HG02885 (cell line): ENCODE data around the gene SNTG2.
"Not testable (repeated sequence)": the region's sequence is repeated elsewhere in the genome, so short reads cannot be mapped to it uniquely, and the experiment has no call there.

Source experiments
- ATAC-seq: cut with Tn5 transposase; IDR thresholded peaks from one replicate; pipeline ENCODE4 v1.9.1; 2021; ENCODE audit warnings: mild to moderate bottlenecking; ENCODE audit not compliant: unreplicated experiment, poor library complexity

SNTG2 gene

DNA sequence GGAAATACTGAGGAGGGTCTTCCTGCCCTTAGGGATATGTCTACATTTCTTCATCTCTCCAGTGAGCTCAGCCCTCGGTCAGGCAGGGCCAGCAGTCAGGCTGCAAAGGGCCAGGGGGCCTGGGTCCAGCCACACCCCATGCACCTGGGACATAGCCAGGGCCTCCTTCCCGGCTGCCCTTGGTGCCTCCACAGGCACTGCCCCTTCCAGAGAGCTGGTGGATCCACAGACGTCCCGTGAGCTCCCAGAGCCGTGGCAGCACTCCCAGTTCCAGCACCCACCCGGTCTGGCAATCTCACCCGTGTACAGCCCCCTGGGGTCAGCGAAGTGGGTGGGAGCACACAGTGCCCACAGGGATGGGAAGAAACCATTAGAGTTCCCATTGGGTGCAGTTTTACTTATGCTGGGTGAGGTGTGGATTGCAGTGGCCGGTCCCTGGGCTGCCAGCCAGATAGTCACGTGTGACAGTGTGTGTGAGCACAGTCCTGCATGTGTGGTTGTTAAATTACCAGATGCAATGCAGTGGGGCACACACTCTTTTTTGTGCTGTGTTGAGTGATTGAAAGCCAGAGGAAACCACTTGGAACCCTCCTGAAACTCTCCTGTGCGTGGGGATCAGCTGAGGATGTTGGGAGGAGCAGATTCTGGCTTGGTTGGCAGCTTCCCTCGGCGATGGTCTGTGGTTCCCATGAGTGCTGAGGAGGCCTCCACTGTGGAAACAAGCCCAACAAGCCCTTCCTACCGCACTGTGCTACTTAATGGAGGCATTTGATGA is 131.0 kb downstream of the SNTG2 start:
- no peak for ATAC-seq

DNA sequence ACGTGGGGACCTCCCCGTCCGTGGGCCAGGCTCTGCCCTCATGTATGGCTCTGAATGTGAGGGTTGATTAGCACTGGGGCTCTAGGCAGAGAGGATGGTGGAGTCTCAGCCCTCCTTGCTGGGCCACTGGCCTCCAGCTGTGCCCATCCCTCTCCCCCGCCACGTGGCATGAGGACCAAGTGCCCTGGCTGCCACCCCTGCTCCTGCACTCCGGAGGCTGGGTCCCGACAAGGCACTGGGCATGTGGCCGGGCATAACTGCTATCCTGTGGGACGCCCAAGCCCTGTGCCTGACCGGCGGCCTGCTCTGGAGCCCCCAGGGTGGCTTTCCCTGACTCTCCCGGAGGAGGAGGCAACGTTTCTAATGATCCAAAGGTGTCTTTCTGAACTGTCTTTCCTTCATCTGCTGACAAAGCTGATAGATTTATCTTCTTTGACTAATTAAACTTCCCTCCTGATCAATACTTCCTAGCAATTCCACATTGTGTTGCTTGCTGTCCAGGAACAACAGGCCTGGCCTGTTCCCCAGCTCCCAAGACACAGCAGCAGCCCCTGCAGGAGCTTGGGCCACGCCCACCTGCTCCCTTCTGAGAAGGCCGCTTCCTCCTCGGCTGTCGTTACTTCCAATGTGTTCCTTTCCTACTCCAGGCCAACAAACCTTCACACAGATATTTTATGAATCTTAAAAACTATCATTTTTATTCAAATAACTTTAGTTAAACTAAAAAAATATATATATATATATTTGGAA is 132.0 kb downstream of the SNTG2 start:
- ATAC-seq: no peak

GRCh38 chr2:1088192-1088860 is 137.7 kb downstream of the SNTG2 start:
- no peak for ATAC-seq

- no peak for ATAC-seq
Measured at GRCh38 chr2:1088940-1089339, 138.3 kb downstream of the SNTG2 start.

GRCh38 chr2:1091895-1092585 is 141.4 kb downstream of the SNTG2 start:
- ATAC-seq: no peak

GRCh38 chr2:1093668-1094067 is 143.0 kb downstream of the SNTG2 start:
- ATAC-seq: not testable (repeated sequence)

DNA sequence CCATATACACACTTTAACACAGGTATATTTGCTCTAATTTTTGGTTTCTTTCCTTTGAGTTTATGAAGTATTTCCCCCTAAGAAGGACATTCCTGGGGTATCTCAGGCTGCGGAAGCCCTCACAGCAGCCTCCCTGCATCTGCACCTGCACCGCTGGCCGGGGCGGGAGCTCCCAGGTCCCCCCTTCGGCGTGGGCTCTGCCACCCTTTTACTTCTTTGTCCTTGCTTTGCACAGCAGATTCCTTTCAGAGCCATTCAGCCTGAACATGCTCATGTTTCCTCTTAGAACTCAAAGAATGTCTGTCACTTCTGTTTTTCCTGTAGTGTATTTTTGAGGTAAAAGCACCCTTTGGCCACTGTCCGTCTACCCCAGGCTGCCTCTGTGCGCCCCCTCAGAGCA is 146.5 kb downstream of the SNTG2 start:
- no peak for ATAC-seq

DNA sequence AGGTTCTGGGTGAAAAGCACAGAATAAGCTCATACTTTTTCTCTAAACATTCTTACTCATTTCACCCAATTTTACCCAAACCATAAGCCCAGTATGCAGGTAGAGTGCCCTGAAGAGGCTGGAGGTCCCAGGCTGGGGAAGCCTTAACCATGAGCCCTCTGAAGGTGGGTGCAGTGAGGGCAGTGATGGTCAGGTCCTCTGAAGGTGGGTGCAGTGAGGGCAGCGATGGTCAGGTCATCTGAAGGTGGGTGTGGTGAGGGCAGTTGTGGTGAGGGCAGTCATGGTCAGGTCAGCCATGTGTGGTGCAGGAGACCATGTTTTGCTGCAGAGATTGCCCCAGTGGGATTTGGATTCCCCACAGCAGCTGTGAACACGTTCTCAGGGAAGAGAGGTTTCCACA is 148.8 kb downstream of the SNTG2 start:
- no peak for ATAC-seq

DNA sequence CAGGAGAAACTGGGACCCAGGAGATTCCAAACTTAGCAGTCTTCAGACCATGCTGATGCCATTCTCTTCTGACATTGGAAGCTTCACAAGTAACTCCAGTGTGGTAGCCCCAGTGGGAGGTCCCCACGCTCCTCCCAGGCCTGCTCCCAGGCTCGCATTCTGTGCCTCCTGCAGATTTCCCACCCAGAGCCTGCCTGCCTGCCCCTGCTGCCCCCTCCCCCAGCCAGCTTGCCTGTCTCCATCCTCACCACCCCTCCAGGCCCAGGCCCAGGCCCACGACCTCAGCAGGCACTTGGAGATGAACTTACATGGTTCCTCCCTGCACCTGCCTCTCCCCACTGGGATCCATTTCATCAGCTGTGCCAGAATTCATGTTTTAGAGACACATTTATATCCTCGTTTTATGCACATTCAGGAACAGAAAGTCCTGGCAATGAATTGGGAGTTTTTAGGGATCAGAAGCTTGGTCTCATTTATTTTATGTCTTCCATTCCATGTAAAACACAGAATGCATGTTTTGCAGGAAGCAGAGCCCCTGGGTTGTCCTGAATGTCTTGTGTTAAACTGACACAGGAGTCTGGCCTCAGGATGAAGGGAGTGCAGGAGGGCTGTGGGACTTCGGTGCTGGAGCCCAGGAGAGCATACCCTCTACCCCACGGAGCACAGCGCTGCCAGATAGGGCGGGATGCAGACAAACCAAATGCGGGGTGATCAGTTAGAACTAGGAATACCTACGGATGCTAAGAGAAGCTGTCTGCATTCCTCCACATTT is 150.5 kb downstream of the SNTG2 start:
- no peak for ATAC-seq

DNA sequence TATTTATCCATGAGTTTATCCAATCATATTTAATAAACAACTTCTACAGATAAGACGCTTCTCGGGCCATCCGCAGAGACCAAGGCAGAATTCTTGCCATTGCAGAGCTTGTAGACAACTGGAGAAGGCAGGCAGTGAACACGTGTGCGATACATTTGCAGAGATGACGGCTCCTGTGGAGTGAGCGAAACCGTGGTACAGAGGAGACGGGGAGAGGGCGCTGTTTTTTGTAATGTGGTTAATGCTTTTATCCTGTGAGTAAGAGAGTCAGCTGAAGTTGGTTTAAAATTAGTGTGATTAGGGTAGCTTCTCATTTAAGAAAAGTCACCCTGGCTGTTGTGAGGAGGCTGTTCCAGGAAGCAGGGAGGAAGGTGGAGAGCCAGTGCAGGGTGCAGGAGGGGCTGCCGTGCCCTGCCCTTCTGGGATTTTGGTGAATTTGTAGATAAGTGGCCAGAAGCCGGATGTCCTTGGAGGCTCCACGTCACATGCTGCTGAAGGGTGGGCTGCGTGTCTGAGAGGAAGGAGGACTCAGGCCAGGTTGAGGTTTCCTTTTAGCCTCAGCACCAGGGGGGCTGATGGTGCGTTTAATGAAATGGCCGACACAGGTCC is 151.4 kb downstream of the SNTG2 start:
- ATAC-seq: no peak

- ATAC-seq: no peak
Measured at GRCh38 chr2:1104364-1104763, 153.7 kb downstream of the SNTG2 start.

GRCh38 chr2:1106344-1106743 is 155.7 kb downstream of the SNTG2 start:
- not testable (repeated sequence) for ATAC-seq

- no peak for ATAC-seq
Measured at GRCh38 chr2:1115843-1116539, 165.3 kb downstream of the SNTG2 start.

DNA sequence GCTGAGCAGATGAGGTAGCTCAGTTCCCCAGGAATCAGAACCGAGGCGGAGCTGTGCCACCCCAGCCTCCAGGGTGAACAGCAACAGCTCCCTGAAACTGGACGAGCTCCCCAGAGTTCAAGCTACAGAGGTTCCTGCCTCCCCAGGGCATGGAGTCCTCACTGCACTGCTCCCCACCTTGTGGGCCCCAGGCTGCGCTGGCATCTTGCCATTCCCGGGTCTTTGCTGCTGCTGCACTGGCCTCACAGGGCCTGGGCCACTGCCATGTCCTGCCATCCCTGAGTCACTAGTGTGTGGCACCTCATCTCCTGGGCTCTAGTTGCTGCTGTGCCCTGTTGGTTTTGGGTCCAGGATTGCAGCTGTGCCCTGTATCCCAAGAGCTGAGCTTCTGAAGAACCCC is 166.9 kb downstream of the SNTG2 start:
- no peak for ATAC-seq

DNA sequence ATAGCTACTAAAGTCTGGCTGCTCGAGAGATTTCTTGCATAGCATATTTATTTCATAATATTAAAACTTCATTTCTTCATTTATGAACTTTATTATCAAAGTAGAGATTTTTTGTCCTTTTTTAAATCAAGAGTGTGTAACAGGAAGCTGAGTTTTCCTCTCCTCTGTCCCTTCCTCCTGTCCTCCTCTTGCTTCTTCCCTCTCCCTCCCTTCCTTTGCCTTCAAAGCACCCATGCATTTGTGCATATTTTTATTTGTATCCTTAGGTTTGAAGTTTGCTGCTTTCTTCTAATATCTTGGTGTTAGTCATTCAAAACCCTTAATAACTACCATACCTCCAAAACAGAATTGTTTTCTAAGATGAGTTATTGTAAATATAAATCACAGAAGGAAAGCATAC is 174.6 kb downstream of the SNTG2 start:
- ATAC-seq: no peak

- no peak for ATAC-seq
Measured at GRCh38 chr2:1125633-1126370, 175.2 kb downstream of the SNTG2 start.

DNA sequence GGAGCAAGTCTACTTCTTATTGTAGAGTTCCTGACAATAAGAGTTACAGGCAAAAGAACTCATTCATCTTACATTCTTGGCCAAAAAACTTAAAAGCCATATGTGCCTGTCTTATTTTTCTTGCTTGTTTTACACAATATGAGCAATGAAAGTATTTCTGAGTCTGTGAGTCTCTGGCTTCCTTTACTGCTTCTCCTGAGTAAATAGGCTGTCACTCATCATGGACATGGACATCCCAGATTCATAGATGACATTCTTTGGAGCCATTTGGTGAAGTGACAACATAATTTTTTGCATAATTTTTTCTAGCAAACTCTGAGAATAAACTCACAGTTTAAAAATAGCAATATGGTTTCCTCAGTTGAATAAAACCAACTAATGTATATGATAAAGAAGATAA is 179.3 kb downstream of the SNTG2 start:
- no peak for ATAC-seq

GRCh38 chr2:1130922-1131321 is 180.3 kb downstream of the SNTG2 start:
- ATAC-seq: no peak
